ENCODE measurements around the gene SYTL3. TPM values are rescaled to one million over a fixed set of nuclear protein-coding genes. Genes with fewer than 3 reads are reported as not detected.

The SYTL3 gene
- polyA plus RNA-seq, 4 donors = 3.2 to 4.6 (median 3.8) TPM

DNA sequence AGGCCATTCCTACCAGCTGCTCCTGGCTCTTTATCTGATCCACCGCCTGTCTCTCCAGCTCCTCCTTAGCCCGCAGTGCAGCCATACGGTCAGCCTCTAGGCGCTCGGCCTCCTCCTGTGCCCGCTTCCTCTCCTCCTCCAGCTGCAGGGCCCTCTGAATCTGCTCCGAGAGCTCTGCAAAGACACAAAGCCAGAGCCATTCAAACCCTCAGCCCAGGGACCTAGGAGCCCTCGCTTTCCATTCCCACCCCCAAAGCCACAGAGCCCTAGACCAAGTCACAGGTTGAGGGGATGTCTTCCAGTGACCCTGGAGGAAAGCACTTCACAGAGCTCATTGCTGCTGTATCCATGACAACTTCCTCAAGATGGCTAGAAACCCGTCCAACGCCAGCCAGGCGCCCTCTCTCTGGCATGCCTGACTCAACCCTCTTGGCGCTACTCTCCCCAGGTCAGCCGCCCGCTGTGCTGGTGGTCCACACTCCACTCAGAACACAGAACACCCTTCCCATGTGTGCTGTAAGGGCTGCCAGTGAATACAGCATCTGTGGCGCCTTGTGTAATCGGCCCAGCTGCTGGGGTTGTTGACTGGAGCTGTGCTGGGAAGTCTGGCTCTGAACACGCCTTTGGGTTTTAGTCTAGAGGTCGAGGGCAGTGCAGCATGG is 120.0 kb downstream of the SYTL3 start:
- no peak for DNase-seq (ENCODE audit: low read depth in 4 of 4, low spot score in 3 of 4)

DNA sequence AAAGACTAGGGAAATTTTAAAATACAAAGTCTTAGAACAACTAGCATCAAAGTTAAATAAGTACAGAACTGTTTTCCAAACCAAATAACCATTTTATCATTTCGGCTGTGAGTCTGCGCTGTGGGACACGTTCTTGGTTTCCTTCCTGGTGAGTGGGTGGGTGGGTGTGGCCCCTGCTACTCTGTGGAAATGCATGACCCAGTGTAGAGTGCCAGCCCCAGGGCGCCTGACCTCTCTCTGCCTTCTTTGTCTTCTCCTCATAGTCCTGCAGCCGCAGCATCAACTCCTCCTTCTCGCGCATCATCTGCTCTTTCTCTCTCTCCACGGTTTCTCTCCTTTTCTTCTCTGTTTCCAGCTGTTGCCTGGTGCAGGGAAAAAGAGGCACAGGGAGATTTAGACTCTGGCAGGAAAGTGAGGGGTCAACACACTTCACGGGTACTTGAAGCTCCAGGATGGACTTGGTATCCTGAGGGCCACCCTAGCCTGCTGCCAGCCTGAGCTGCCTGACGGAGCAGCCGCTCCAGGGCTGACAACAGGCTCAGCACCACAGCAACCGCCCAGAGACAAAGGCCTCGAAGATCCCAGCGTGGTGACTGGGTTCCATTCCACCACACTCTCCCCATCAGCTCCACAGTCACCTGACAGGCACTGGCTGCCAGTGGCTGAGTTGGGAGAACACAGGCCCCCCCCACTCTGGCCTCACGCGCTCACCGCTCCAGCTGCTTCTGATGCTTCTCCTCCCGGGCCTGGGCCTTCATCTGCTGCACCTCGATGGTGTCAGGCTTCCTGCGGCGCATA is 120.9 kb downstream of the SYTL3 start:
- DNase-seq (ENCODE audit: low read depth in 4 of 4, low spot score in 3 of 4) = no peak

DNA sequence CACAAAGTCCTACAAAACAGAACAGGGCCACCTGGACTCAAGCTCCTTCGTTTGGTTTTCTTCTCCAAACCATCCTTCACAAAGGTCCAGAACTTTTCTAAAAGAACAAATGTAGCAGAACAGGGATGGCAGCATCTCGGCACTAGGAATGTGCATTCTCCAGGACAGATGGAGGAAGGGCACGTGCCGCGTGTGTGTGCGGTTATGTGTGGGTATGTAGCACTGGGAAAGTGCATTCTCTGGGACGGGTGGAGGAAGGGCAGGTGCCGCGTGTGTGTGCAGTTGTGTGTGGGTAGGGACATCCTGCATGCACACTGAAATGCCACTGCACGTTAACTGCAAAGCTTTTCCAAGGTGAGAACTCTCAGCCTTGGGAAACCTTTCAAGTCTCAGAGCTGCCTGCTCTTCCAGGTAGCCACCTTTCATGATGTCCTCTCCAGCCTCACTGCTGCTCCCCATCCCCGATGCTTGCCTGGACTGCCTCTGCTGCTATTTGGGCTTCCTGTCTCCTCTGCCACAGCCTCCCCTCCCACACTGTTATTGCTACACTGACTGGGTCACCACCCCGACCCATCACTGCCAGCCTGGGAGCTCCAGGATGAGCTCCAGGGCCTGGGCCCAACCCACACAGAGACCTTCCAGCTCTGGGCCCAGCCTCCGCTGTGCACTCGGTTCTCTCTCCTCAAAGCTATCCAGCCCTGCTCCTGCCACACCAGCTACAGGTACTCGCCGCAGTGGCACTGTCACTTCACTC is 121.7 kb downstream of the SYTL3 start:
- DNase-seq (ENCODE audit: low read depth in 4 of 4, low spot score in 3 of 4) = no peak

DNA sequence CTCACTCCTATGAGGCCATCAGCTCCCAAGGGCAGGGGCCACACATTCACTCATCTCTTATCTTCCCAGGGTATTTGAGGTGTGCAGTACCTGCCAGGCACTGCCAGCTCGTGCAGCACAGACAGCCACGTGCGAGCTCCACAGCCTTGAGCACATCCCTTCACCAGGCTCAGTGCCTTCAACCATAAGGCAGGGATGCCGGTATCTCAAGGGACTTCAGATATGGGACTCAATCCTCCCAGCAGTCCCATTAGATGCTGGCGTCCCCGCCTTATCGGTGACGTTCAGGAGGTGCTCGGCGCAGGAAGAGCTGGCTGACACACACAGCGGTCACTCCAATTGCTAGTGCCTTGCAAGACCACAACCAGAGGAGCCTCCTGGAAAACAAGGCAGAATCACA is 122.3 kb downstream of the SYTL3 start:
- no peak for DNase-seq (ENCODE audit: low read depth in 4 of 4, low spot score in 3 of 4)

DNA sequence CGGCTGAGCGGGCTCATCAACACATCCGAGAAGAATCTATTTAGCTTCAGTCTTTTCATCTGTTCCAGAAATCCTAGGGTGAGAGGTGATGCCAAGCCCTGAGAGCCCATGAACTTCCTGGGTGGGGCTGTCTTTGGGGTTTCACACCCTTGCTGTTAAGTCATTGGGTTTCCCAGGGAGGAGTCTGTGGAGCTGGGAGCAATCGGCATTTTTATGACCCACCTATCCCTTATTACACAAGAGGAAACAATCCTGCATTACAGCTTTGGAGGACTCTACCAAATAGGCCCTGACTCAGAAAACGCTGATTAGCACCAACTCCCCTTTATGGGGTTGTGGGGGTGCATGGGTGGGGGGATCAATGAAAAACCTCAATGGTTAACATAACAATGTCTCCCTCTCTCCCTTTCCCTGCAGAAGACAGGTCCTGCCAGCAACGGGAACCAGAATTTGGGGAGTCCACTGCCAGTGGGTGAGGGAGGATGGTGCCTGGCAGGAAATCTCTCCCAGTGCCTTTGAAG is 123.1 kb downstream of the SYTL3 start:
- DNase-seq (ENCODE audit: low read depth in 4 of 4, low spot score in 3 of 4) = no peak

DNA sequence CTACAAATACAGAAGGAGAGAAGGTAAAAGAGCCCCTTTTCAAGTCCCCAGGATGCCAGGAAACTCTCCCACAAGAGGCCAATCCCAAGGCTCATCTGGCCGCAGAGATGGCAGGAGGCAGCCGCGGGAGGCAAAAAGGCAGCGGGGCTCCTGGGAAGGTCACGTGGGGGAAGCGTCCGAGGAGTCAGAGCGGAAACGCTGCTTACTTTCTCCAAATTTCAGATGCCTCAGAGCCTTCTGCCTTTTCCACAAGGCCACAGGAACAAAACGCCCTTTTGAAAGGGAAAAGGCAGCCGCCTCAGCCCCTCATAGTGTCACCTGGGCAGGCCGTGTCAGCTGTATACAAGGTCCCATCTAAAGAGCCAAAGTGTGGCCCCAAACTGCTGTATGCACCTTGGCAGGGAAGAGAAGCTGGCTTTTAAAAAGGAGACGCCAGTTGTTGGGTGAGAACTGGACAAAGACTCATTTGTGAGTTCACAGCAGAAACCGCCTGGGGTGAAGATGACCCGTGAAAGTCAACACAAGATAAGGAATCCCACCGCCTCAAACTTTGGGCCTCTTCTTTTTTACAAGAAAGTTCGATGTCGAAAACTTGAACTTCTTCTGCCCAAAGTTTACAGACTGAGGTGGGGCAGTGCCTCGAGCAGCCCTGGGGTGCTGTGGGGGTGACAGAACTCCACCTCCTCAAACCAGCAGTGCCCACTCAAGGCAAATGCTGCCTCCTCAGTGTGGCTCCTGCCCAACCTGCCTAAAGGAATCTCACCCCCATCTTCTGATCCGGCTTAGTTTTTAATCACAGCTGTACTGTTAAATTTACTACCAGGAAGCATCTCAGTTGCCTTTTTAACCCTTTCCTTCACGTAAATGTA is 124.0 kb downstream of the SYTL3 start:
- DNase-seq (ENCODE audit: low read depth in 4 of 4, low spot score in 3 of 4) = no peak

DNA sequence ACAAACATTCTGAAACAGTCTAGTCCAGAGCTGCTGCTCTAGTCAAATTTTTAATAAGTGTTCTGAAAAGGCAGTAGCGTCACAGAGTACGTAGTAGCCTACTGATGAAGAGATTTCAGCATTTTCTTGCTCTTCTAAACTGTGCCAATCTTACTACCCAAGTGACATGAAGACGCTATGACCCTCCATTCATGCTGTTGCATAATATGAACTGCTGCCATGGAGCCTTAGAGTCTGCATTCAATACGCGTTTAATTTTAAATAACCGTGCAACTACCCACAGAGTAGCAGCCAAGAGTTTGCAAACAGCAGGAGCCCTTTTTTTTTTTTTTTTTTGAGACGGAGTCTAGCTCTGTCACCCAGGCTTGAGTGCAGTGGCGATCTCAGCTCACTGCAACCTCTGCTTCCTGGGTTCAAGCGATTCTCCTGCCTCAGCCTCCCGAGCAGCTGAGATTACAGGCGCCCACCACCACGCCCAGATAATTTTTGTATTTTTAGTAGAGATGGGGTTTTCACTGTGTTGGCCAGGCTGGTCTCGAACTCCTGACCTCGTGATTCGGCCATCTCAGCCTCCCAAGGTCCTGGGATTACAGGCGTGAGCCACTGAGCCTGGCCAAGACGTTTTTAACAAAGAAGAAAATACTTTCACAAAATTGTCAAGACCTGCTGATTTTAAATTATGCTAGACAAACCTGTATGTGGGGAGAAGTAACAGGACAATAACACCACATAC is 125.0 kb downstream of the SYTL3 start:
- DNase-seq (ENCODE audit: low read depth in 4 of 4, low spot score in 3 of 4) = no peak

DNA sequence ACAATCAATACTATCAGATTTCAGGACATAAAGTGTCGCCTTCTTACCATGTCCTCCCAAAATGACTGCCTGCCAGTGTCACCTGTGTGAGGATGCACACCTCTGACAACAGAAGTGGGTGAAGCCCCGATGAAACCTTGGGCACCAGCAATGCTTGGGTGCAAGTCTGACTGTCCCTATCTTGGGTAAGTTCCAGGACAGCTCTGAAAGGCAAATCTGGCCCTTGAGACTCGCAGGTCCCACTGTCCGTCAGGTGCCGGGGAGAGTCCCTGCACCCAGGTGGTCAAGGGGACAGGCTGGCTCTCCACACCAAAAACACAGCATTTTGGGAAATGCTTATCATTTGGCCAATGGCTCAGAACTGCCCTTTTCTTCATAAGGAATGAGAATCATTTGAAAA is 126.0 kb downstream of the SYTL3 start:
- no peak for DNase-seq (ENCODE audit: low read depth in 4 of 4, low spot score in 3 of 4)

DNA sequence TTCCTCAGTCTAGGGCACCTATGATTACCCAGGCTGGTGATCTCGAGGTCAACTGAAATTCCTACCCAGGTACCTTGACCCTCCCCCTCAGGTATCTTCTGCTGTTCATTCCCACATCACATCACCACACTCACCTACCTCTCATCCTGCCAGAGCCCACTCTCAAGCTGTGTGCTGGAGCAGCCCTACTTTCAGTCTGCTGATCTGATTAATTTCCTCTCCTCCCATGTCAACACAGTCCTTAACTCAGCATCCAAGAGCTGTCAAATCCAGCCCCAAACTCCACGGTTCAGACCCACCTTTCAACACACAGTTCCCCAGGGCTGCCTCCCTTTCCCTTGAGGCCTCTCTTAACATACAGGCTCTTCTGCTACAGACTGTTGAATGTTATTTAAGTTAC is 126.9 kb downstream of the SYTL3 start:
- no peak for DNase-seq (ENCODE audit: low read depth in 4 of 4, low spot score in 3 of 4)

DNA sequence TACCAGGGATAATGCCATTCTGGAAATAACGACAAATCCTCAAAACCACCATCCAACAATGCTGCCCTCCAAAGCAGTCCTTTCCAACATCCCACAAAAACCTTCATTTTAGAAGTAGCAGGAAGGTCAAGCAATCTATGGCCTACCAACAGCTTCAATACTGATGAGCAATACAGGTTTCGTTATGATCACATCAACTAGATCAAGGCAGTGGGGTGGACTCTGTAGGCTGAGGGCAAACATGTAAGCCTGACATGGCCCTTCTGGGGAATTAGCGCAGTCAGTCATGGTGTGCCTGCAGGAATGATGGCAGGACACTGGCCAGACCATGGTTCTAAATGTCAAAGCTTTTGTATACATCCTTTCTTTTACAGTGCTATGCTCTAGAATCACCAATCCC is 127.7 kb downstream of the SYTL3 start:
- no peak for DNase-seq (ENCODE audit: low read depth in 4 of 4, low spot score in 3 of 4)

DNA sequence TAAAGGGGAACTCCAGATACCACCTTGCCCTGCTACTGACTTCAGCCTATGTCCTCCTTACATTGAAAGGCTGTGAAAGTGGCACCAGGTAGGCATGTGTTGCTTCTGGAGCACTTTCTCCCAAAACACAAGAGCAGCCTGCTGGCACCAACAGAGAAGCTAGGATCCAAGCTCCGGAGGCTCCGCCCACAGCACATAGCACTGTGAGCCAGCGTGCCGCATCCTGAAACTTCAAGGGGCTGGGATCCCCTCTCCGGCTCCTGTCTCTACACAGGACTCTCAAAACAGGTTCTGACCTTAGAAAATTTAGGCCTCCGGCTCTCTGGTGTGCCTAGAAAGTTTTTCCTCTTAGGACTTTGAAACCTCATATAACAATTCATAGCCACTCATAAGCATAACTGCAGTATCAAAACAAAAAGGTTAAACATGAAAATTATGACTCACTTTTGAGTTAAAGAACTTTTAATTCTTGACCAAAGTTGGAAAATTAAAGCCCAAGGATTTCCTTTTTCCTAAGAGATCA is 128.2 kb downstream of the SYTL3 start:
- no peak for DNase-seq (ENCODE audit: low read depth in 4 of 4, low spot score in 3 of 4)

DNA sequence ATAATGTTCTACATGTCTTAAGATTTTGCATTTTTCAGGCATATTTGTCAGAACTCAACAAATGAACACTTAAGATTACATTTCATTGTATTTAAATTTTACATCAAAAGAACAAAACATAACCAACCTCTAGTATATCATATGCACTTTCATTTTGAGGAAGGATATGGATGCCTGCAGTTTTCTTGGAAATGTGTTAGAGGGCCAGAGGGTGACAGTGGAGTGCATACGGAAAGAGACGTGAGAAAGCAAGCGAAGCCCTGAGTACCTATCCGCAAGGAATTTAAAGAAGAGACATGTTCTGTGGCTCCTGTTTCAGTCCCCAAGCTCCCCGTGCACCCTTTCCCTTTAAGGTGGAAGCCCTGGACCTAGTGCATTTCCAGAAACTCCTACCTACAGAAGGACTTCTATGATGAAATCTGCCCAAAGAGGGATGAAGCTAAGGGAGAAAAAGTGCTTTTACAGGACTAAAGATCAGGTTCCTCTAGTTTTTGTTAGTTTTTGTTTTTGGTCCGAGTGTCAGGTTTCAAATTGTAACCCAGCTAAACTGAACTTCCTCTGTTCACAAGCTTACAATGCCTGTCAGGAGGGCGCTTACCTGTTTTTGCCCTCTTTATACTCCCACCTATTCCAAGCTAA is 130.5 kb downstream of the SYTL3 start:
- no peak for DNase-seq (ENCODE audit: low read depth in 4 of 4, low spot score in 3 of 4)

DNA sequence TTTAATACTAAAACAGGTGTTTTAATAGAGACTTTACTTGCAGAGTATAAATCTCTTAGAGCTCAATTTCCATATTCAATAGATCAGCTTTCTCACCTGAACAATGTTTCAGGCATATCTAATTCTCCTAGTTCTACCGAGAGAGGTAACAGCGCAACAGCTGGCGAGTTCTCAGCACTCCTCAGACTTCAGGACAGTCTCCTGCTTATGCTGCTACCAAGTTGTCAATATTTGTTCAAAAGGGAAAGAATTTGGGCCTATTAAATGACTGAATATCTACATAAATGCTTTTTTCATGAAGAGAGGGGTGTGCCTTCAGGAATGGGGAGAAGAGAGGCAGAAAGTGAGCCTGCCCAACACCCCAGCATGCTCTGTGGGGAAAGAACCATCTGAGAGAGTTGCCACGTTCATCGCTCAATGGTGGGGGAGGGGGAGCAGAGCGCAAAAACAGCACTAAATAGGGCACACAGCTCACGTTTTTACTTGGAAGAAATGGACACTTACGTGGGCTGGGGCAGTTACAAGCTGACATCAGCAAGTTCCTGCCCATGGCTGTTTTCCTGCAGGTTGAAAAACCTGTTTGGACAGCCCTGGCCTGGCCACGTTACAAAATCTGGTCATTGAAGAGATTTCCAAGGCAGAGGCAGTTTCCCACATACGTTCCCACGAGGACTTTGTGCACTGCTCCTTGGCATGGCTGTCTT is 131.3 kb downstream of the SYTL3 start:
- DNase-seq (ENCODE audit: low read depth in 4 of 4, low spot score in 3 of 4) = no peak

DNA sequence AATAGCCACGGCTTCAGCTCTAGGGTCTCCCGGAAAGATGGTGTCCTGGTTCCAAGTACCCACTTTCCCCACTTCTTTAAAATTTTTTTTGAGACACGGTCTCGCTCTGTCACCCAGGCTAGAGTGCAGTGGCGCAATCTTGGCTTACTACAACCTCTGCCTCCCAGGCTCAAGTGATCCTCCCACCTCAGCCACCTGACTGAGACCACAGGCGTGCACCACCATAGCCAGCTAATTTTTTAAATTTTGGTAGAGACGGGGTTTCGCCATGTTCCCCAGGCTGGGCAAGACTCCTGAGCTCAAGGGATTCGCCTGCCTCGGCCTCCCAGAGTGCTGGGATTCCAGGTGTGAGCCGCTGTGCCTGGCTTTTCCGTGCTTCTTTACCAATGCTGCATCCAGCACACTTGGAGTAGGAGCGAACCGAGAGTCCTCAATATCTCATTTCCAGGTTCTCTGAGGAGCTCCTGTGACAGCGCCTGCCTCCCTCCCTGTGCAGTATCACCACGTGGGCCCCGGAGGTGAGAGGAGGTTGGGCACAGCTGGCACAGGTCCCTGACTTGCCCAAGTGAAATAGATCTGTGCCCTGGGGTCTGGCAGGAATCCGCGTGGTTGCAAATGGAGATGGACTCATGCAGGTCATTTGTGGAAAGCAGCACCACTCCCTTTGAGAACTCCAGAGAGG is 132.0 kb downstream of the SYTL3 start:
- DNase-seq (ENCODE audit: low read depth in 4 of 4, low spot score in 3 of 4) = no peak

DNA sequence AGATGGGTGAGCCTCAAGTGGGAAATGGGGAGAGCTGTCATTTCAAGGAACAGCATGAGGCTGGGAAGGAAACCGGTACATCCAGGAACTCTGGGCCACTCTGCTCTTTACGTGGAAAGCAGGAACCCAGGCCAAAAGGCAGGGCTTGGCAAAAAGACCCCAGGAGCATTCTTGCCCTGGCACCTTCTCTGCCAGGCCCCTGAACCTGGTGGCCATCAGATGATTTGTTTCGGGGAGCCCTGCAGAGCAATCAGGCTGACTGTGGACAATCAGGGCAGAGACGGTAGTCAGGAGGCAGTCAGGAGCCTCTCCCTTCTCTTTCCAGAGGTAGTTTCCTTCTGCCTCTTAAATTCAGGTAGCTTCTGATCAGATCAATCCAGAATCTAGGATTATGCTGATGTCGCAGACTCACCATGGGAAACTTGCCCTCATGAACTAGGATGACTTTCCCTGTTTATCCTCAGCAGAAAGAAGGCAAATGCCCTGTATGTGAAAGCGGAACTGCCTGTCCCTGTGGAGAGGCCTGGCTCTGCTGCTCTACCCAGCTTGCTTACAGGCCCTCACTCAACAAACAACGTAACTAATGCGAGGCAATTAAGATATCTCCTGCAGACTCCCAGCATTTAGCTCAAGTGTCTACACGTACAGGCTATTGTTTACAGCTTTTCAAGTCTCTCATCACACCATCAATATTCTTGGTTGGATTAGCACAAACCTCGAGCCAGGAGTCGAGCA is 132.7 kb downstream of the SYTL3 start:
- DNase-seq (ENCODE audit: low read depth in 4 of 4, low spot score in 3 of 4) = no peak

DNA sequence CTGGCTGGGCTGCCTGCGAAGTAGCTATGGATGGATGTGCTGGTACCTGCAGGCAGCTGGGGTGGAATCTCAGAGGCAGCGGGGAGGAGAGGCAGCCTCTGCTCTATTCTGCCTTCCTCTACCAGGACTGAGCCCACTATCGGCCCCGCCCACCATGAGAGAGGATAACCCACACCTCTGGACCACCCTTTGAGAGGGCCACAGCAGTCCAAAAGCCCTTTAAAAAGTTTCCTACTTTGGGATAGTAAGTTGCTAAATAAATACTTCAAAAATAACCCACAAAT is 133.3 kb downstream of the SYTL3 start:
- DNase-seq (ENCODE audit: low read depth in 4 of 4, low spot score in 3 of 4) = no peak

DNA sequence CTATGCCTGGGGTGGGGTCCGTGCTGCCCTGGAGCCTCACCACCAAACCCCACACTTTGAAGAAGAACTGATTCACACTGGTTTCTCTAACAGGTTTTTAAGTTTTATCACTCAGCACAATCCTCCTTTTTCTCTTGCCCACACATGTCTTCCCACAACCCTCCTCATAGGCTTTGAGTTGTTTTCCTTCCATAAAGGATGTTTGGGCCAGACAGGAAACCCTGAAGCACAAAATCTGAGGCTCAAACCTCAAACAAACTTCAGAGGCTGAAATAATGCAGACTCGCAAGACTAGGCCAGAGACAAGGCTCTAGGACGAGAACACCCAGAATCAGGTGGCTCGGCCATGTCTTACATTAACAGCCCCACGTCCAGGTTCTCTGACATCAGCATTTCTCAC is 134.0 kb downstream of the SYTL3 start:
- DNase-seq (ENCODE audit: low read depth in 4 of 4, low spot score in 3 of 4) = no peak
